HG02642 (cell line): Measurements from ENCODE around the gene EYA3.

Experiments used
- ATAC-seq: cut with Tn5 transposase; IDR thresholded peaks from one replicate; pipeline ENCODE4 v1.9.1; 2021; ENCODE audit warnings: mild to moderate bottlenecking; ENCODE audit not compliant: unreplicated experiment, poor library complexity

Gene EYA3

GRCh38 chr1:27954186-27954585, 134.2 kb downstream of the EYA3 start:
- ATAC-seq = no peak

GRCh38 chr1:27952147-27952546, 136.3 kb downstream of the EYA3 start:
- no peak for ATAC-seq

GRCh38 chr1:27951396-27951795, 137.0 kb downstream of the EYA3 start:
- ATAC-seq = no peak

DNA sequence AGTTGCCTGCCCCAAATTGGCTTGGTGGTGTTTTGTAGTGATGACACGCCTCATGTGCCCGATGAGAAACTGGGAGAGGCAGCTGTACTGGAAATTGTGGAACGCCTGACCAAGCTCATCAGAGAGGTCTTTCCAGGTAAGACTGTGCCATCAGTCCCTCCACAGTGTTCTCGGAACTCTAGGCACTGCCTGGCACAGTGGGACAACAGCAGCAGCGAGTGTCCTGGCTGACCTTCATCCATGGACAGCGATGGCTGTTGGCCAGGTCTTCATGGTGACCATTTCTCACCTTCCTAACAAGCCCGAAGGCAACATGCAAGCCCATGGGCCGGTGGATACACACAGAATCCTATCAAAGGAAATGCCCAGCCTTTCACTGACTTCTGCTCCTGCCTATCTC, 139.4 kb downstream of the EYA3 start:
- ATAC-seq = no peak

DNA sequence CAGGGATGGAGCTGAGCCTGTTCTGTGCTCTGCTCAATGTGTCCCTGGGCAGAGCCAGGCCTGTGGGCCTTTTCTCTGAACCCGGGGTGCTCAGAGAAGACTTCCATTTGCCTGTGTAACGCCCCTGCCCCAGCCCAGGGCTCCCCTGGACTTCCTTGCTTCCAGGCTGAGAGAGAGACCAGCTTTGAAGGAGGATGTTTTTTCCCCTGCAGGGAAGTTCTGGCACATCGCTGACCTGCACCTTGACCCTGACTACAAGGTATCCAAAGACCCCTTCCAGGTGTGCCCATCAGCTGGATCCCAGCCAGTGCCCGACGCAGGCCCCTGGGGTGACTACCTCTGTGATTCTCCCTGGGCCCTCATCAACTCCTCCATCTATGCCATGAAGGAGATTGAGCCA, 143.4 kb downstream of the EYA3 start:
- ATAC-seq = no peak

DNA sequence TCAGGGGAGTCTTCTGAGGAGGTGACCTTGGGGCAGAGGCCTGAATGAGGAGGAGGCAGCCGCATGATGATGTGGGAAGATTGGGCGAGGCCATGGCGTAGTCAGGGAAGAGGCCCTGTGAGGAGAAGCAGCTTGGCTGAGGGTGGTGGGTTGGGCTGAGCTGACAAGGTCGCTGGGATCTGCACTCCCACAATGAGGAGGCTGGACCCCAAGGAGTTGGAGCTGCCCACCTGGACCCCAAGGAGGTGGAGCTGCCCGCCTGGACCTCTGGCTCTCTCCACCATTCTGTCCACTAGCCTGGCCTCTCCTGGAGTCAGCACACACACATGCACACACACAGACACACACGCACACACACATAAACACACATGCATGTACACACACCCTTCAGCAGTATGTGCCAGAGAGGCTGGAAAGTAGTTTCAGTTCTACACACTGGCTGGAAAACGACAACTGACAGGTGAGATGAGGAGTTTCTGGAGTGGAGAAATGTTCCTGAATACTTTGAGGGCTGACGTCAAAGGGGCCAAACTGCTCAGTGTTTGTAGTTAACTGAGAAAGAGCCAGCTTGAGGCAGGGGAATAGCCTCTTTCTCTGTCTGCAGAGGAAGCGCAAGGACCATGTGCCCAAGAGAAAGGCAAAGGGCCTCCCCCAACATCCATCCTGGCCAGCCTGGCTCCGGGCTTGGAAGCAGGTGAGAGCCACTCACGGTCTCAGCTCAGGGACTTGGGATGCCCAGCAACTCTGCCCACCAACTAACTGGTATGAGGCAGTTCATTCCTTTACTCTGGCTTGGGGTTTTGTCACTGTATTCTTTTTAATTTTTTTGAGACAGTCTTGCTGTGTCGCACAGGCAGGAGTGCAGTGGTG, 146.5 kb downstream of the EYA3 start:
- no peak for ATAC-seq

DNA sequence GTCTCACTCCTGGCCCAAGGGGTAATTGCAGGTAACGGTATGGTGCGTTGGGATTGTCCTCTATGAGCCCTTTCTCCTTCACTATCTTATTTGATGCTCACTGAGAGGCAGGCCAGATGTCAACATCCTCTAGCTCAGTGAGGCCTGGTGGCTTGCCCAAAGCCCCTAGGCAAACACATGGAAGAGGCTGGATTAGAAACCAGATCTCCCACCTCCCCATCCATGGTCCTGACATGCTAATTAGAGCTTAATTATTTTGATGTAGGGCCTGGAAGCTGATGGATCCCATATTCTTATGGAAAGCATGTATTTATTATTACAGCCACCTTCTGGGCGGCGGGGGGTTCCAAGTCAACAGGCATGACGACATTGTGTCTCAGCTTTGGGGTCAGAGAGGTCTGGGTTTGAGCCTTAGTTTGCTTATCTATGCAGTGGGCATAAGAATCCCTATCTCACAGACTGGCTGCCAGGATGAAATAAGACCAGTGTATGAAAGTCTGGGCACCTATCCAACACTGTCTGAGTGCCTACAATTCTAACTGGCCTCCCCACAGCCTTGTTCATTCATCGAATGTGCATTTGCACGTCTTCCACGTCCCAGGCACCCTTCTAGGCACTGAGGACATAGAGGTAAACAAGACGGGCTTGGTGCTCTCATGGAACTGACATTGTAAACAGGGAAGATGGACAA, 147.4 kb downstream of the EYA3 start:
- no peak for ATAC-seq

DNA sequence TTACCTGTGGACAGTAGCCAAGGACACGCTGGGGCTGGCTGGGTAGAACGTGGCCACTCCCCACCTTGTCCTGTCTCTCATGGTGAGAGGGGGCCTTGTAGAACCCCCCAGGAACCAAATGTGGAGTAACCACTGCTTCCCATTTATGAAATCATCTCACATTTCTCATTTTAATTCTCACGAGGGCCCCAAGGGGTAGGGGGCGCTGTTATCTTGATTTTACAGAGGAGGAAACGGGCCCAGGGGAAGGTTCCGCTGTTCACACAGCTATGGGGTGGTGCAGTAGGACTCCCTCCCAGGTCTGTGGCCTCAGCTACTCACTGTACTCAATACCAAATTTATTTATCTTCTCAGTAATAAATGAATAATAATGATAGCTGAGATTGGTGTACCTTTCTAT, 148.1 kb downstream of the EYA3 start:
- no peak for ATAC-seq

GRCh38 chr1:27938488-27938887, 149.9 kb downstream of the EYA3 start:
- ATAC-seq = no peak

- no peak for ATAC-seq
Measured at GRCh38 chr1:27937524-27937836, 150.9 kb downstream of the EYA3 start.

DNA sequence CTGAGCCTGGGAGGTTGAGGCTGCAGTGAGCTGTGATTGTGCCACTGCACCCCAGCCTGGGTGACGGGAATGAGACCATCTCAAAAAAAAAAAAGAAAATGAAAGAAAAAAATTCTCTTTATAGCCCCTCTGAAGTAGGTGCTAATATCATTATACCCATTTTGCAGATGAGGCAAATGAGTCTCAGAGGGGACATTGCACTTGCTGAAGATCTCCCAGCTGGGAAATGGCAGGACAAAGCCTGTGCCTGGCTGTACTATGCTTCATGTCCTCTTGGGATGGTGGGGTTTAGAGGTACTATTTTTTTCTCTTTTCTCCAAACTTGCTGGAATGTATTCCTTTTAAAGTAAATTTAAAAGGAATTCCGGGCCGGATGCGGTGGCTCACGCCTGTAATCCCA, 152.0 kb downstream of the EYA3 start:
- ATAC-seq = no peak

DNA sequence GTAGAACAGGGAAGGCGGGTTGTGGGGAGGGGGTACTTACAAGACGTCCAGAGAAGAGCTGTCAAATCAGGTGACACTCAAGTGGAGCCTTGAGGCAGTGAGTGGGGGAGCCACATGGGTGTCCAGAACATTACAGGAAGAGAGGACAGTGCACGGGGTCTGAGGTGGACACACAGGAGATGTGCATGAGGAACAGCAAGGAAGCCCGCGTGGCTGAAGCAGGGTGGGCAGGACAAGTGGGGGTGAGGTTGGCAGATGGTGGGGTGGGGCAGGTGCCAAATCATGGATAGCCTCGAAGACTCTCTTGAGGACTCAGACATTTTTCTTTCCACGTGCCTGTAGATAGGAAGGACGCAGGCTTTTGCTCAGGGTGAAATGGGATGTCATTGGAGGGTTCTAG, 152.7 kb downstream of the EYA3 start:
- no peak for ATAC-seq

DNA sequence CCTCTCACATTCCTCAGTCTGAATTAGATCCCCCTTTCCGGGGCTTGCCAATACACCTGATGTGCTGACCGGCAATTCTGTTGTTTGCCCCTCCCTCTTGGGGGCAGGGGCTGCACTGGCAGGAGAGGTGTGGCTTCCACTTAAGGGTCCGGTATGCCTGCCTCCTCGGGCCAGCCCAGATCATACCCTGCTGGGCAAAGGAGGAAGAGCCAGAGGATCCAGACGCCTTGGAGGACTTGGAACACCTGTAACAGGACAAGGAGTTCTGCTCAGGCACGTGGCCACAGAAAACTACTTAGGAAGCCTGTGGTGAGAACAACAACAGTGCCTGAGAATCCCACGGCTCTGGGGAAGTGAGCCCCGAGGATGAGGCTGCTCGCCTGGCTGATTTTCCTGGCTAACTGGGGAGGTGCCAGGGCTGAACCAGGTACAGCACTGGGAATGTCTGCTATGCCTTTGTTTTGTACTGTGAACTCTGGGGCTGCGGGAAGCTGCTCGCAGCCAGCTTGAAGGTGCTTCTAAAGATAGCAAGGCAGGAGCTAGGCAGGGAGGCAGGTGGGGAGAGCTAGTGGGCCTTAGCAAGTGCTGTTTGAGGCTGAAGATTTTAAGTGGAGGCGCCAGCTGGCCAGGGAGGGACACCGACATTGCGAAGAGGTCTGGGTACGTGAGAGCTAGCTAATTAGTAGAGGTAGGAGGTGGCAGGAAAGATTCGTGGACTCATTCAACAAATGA, 153.4 kb downstream of the EYA3 start, which contains the start of gene SMPDL3B:
Gene SMPDL3B, plus strand, starts transcription at position 183 of the 732 bp plus-strand sequence. Its CDS starts 184 bp downstream, at position 367.
- no peak for ATAC-seq

DNA sequence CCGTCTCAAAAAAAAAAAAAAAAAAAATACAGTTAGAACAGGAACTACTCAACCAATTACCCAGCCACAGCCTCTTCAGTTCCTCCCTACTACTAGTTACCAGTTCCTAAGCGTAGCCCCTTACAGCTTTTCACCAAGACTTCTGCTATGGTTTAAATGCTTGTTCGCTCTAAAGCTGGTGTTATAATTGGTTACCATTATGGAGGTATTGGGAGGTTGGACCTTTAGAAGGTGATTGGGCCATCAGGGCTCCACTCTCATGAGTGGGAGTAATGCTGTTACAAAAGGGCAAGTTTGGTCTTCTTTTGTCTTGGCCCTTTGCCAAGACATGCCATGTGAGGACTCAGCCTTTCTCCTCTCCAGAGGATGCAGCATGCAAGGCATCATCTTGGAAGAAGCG, 156.7 kb downstream of the EYA3 start:
- no peak for ATAC-seq

GRCh38 chr1:27931184-27931583, 157.2 kb downstream of the EYA3 start:
- ATAC-seq = no peak

GRCh38 chr1:27928216-27928954, 160.0 kb downstream of the EYA3 start:
- ATAC-seq = no peak

DNA sequence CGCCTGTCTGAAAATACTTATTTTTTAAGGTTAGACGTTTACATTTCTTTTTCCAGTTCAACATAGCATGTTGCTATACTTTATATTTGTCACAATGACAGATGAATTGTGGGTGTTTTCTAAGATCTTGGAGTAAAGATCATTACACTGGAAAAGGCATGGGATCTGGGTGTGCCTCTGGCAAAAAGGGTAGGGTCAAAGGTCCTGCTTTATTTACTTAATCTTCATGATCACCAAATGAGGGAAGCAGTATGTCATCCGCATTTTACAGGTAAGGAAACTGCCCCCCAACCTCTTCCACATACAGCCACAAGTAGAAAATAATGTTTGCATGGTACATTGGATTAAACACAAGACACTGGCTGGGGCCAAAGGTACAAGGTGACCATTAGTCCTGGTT, 166.1 kb downstream of the EYA3 start:
- ATAC-seq = no peak
